Karpas-422 (cell line): ENCODE data around the gene ANO6. TPM values are rescaled to one million over a fixed set of nuclear protein-coding genes. Genes with fewer than 3 reads are reported as not detected.

Source experiments
- DNase-seq: peaks from one replicate; pipeline ENCODE4 v3.0.0-alpha.2; 2015
- H2AFZ ChIP-seq: fragments of 200-600 bp; sonication (generic); 2 replicates; pipeline ENCODE4 v1.6.1; 2014; ENCODE audit warnings: antibody characterized with exemption, low read length, mixed read lengths
- H3K27ac ChIP-seq: fragments of 200-600 bp; sonication (generic); 2 replicates; pipeline ENCODE4 v1.5.1; 2014; ENCODE audit warnings: mild to moderate bottlenecking, low read length, moderate library complexity
- H3K27me3 ChIP-seq: fragments of 200-600 bp; sonication (generic); 2 replicates; pipeline ENCODE4 v1.6.1; 2014; ENCODE audit warnings: low read length, mixed read lengths
- H3K36me3 ChIP-seq: fragments of 200-600 bp; sonication (generic); 2 replicates; pipeline ENCODE4 v1.6.1; 2014; ENCODE audit warnings: low read length, mixed read lengths; ENCODE audit not compliant: insufficient read depth
- H3K4me1 ChIP-seq: fragments of 200-600 bp; sonication (generic); 2 replicates; pipeline ENCODE4 v1.6.1; 2014; ENCODE audit warnings: mild to moderate bottlenecking, low read length, mixed read lengths
- H3K4me2 ChIP-seq: fragments of 200-600 bp; sonication (generic); 2 replicates; pipeline ENCODE4 v1.6.1; 2014; ENCODE audit warnings: low read length, low read depth, mild to moderate bottlenecking; ENCODE audit not compliant: poor library complexity, severe bottlenecking
- H3K4me3 ChIP-seq: fragments of 200-600 bp; sonication (generic); 2 replicates; pipeline ENCODE4 v1.5.1; 2014; ENCODE audit warnings: mild to moderate bottlenecking, antibody characterized with exemption, low read length, mixed read lengths
- H3K79me2 ChIP-seq: fragments of 200-600 bp; sonication (generic); 2 replicates; pipeline ENCODE4 v1.6.1; 2014; ENCODE audit warnings: mild to moderate bottlenecking, low read length, mixed read lengths
- H3K9ac ChIP-seq: fragments of 200-600 bp; sonication (generic); 2 replicates; pipeline ENCODE4 v1.6.0; 2014; ENCODE audit warnings: low read length
- H3K9me2 ChIP-seq: fragments of 200-600 bp; sonication (generic), shearing (Covaris generic); replicated peaks from 2 replicates; pipeline ENCODE4 v1.6.0; 2014; ENCODE audit warnings: mild to moderate bottlenecking, low read length, moderate library complexity; ENCODE audit not compliant: insufficient read depth
- H3K9me3 ChIP-seq: fragments of 300-700, 200-600 bp; sonication (generic); 2 replicates; pipeline ENCODE4 v1.6.1; 2014; ENCODE audit warnings: low read length, mixed read lengths
- H4K20me1 ChIP-seq: fragments of 200-600 bp; sonication (generic); 2 replicates; pipeline ENCODE4 v1.6.1; 2014; ENCODE audit warnings: mild to moderate bottlenecking, antibody characterized with exemption, low read length, low read depth; ENCODE audit not compliant: insufficient read depth
- total RNA-seq: library from RNA; depleted of rRNA; stranded (reverse); fragments of >200 nt; shearing (Covaris generic); gene quantifications from 2 replicates; pipeline ENCODE4 v1.2.3, GENCODE V29; 2014; ENCODE audit warnings: low replicate concordance

The ANO6 gene
- total RNA-seq, 1 experiment from 2014 or later: 1.1 TPM

GRCh38 chr12:45183246-45183645, 32.6 kb upstream of the ANO6 start:
- DNase-seq: no peak
- Histone ChIP-seq H4K20me1 (no peaks in the 10 kb centered on the region), H3K4me3 (no peak overlapping the region), H3K27me3 (no peaks in the 10 kb centered on the region), H2AFZ (no peak overlapping the region), H3K9ac (no peak overlapping the region), H3K27ac (no peak overlapping the region), H3K4me1 (no peaks in the 10 kb centered on the region), H3K9me2 (no peaks in the 10 kb centered on the region), H3K79me2 (no peaks in the 10 kb centered on the region), H3K9me3 (peaks cover 4% of the 10 kb centered on the region; the same call in 1 of the 2 replicates), H3K4me2 (no peak overlapping the region), H3K36me3 (no peaks in the 10 kb centered on the region)

DNA sequence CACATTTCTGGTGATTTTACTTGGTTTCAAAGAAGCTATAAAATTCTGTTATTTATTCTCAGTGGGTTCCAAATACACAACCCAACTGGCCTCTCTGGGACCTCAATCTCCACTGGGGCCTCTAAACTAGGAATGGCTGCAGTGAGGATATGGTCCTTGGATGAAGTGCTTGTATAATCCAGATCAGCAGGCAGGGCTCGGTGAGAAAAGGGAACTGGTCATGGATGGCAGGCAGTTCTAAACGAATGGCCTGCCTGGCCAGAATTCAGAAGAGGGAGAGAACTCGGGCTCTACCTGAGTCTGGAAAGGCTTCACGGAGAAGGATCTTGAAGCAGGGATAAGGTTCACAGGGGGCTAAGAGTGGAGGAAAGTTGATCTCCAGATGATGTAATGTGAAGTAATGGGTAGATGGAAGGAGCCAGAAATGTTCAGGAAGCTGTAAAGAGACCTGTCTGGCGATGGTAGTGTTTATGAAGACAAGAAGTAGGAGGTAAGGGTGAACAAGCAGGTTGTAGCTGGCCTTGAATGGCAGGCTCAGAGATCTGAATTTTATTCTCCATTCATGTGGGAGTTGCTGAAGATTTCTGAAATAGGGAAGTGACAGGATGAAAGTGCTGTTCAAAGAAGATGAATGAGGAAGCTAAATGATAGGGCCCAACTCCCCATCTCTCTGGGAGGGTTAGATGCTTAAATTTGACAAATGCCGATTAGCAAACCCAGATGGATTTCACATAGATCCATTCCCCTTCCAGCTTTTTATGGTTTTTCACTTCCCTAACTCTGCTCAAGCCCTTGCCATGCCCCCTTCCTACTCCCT, 31.5 kb upstream of the ANO6 start:
- DNase-seq: no peak
- no peak overlapping the region for H3K4me3 ChIP-seq
- H3K27ac ChIP-seq: no peak overlapping the region
- no peaks in the 10 kb centered on the region for H3K9me3 ChIP-seq
- H3K27me3 ChIP-seq: no peaks in the 10 kb centered on the region
- no peaks in the 10 kb centered on the region for H4K20me1 ChIP-seq
- H3K79me2 ChIP-seq: no peaks in the 10 kb centered on the region
- no peaks in the 10 kb centered on the region for H3K9me2 ChIP-seq
- no peaks in the 10 kb centered on the region for H3K36me3 ChIP-seq
- no peak overlapping the region for H3K4me2 ChIP-seq
- no peaks in the 10 kb centered on the region for H3K4me1 ChIP-seq
- H3K9ac ChIP-seq: no peak overlapping the region
- H2AFZ ChIP-seq: no peak overlapping the region

DNA sequence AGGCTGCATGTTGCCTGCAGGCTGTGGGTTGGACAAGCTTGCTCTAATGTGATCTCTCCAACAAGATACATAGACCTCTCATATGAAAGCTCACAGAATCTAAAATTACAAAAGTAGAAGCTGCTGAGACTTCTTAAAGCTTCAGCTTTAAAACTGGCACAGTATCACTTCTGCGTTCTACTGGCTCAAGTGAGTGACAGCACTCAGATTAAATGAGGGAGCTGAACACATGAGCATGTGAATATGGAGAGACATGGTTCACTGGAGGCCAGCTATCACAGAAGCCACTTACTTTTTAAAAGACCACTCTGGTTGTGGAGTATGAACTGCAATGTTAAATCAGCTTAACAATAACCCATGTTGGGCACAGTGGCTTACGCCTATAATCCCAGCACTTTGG, 29.1 kb upstream of the ANO6 start:
- no peak overlapping the region for H3K4me2 ChIP-seq
- H2AFZ ChIP-seq: no peak overlapping the region
- no peaks in the 10 kb centered on the region for H3K4me1 ChIP-seq
- H3K79me2 ChIP-seq: no peaks in the 10 kb centered on the region
- H3K27me3 ChIP-seq: no peaks in the 10 kb centered on the region
- H3K36me3 ChIP-seq: no peaks in the 10 kb centered on the region
- no peaks in the 10 kb centered on the region for H4K20me1 ChIP-seq
- DNase-seq: no peak
- no peak overlapping the region for H3K4me3 ChIP-seq
- H3K27ac ChIP-seq: no peak overlapping the region
- no peak overlapping the region for H3K9ac ChIP-seq
- no peaks in the 10 kb centered on the region for H3K9me2 ChIP-seq
- no peaks in the 10 kb centered on the region for H3K9me3 ChIP-seq

DNA sequence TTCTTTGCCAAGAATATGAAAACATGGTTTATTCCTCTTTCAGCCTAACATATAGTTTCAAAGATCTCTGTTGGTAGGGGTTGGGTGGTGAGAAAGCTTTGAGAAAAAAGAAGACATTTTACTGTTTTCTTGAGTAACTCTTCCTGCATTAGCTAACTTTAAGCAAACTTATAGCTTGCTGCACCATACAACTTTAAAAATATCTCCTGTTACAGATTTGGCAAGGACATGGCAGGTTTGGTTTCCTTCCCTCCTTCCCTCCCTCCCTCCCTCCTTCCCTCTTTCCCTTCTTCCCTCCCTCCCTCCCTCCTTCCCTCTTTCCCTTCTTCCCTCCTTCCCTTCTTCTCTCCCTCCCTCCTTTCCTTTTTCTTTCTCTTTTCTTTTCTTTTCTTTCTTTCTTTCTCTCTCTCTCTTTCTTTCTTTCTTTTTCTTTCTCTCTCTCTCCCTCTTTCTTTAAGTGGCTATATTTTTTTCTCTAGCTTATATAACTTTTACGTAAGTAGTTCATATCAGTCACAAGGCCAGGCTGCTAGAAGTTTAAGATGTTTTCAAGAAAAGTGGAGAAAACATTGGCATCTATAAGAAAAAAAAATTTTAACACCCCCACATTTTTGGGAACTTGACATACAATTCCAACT, 26.0 kb upstream of the ANO6 start:
- Histone ChIP-seq H3K27me3 (no peaks in the 10 kb centered on the region), H3K4me1 (no peaks in the 10 kb centered on the region), H3K79me2 (no peaks in the 10 kb centered on the region), H3K27ac (no peak overlapping the region), H3K4me2 (no peak overlapping the region), H3K36me3 (no peaks in the 10 kb centered on the region), H2AFZ (no peak overlapping the region), H3K9ac (no peak overlapping the region), H3K9me2 (no peaks in the 10 kb centered on the region), H3K4me3 (no peak overlapping the region), H4K20me1 (no peaks in the 10 kb centered on the region), H3K9me3 (no peaks in the 10 kb centered on the region)
- DNase-seq: no peak

- H3K4me3 ChIP-seq: no peak overlapping the region
- H3K9ac ChIP-seq: no peak overlapping the region
- H3K36me3 ChIP-seq: no peaks in the 10 kb centered on the region
- H3K9me3 ChIP-seq: no peaks in the 10 kb centered on the region
- no peaks in the 10 kb centered on the region for H4K20me1 ChIP-seq
- no peaks in the 10 kb centered on the region for H3K27me3 ChIP-seq
- no peaks in the 10 kb centered on the region for H3K4me1 ChIP-seq
- H3K9me2 ChIP-seq: no peaks in the 10 kb centered on the region
- no peak overlapping the region for H3K4me2 ChIP-seq
- DNase-seq: no peak
- H2AFZ ChIP-seq: no peak overlapping the region
- no peaks in the 10 kb centered on the region for H3K79me2 ChIP-seq
- H3K27ac ChIP-seq: no peak overlapping the region
Observed at GRCh38 chr12:45191239-45191638, 24.7 kb upstream of the ANO6 start.

- Histone ChIP-seq H3K9ac (no peak overlapping the region), H3K4me3 (no peak overlapping the region), H3K9me3 (no peaks in the 10 kb centered on the region), H3K9me2 (no peaks in the 10 kb centered on the region), H3K27ac (no peak overlapping the region), H3K36me3 (no peaks in the 10 kb centered on the region), H3K27me3 (no peaks in the 10 kb centered on the region), H4K20me1 (no peaks in the 10 kb centered on the region), H2AFZ (no peak overlapping the region), H3K79me2 (no peaks in the 10 kb centered on the region), H3K4me2 (no peak overlapping the region), H3K4me1 (no peaks in the 10 kb centered on the region)
- DNase-seq: no peak
Observed at GRCh38 chr12:45192707-45193106, 23.2 kb upstream of the ANO6 start.

- H3K4me1 ChIP-seq: no peaks in the 10 kb centered on the region
- H3K27me3 ChIP-seq: no peaks in the 10 kb centered on the region
- no peaks in the 10 kb centered on the region for H3K9me3 ChIP-seq
- no peaks in the 10 kb centered on the region for H3K36me3 ChIP-seq
- no peak overlapping the region for H3K4me3 ChIP-seq
- H3K27ac ChIP-seq: no peak overlapping the region
- H3K79me2 ChIP-seq: no peaks in the 10 kb centered on the region
- H2AFZ ChIP-seq: no peak overlapping the region
- H3K9me2 ChIP-seq: no peaks in the 10 kb centered on the region
- no peak overlapping the region for H3K9ac ChIP-seq
- H4K20me1 ChIP-seq: no peaks in the 10 kb centered on the region
- no peak overlapping the region for H3K4me2 ChIP-seq
- DNase-seq: no peak
Observed at GRCh38 chr12:45200491-45201043, 15.3 kb upstream of the ANO6 start.

DNA sequence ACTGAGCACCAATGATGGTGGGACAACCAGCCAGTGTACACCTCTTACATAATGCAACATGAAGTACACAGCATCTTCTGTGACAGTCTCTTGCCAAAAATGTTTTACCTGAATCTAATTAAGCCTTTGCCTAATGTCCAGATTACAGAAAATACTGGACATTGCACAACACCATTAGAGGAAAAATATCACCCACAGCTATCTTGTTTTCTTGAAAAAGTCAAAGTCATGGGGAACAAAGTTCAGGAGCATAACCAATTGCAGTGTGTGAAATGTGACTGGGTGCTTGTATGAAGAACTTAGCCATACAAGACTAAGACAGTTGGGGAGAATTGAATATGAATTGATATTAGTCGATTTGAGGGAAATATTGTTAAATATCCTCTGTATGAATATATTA, 12.1 kb upstream of the ANO6 start:
- Histone ChIP-seq H3K9ac (no peak overlapping the region), H4K20me1 (no peaks in the 10 kb centered on the region), H2AFZ (no peak overlapping the region), H3K27ac (no peak overlapping the region), H3K9me2 (no peaks in the 10 kb centered on the region), H3K4me1 (no peaks in the 10 kb centered on the region), H3K79me2 (no peaks in the 10 kb centered on the region), H3K4me3 (no peak overlapping the region), H3K9me3 (no peaks in the 10 kb centered on the region), H3K27me3 (no peaks in the 10 kb centered on the region), H3K36me3 (no peaks in the 10 kb centered on the region), H3K4me2 (no peak overlapping the region)
- no peak for DNase-seq
